Neural progenitor cell (in vitro differentiated cells): ENCODE measurements around the gene MOV10L1. TPM values are rescaled to one million over a fixed set of nuclear protein-coding genes. Genes with fewer than 3 reads are reported as not detected.
"Not testable (repeated sequence)": the region's sequence is repeated elsewhere in the genome, so short reads cannot be mapped to it uniquely, and the experiment has no call there.

Source experiments
- DNase-seq: peaks from one replicate; pipeline ENCODE4 v3.0.0-alpha.2; 2016; ENCODE audit warnings: low spot score
- H2AFZ ChIP-seq: fragments of 200-600 bp; sonication (generic); replicated peaks from 2 replicates; pipeline ENCODE4 v1.6.1; 2016; ENCODE audit warnings: antibody characterized with exemption
- H3F3A ChIP-seq: fragments of 200-600 bp; sonication (generic); 2 replicates; pipeline ENCODE4 v1.6.1; 2016; ENCODE audit warnings: antibody characterized with exemption, low read depth
- H3K27ac ChIP-seq: fragments of 200-600 bp; sonication (generic); 2 replicates; pipeline ENCODE4 v1.5.1; 2016; ENCODE audit warnings: mild to moderate bottlenecking
- H3K27me3 ChIP-seq: fragments of 200-600 bp; sonication (generic); 2 replicates; pipeline ENCODE4 v1.6.1; 2016; ENCODE audit warnings: mild to moderate bottlenecking, moderate library complexity
- H3K36me3 ChIP-seq: fragments of 200-600 bp; sonication (generic); 2 replicates; pipeline ENCODE4 v1.5.1; 2016
- H3K4me1 ChIP-seq: fragments of 200-600 bp; sonication (generic); 2 replicates; pipeline ENCODE4 v1.6.1; 2016; ENCODE audit warnings: mixed run types
- H3K4me2 ChIP-seq: fragments of 200-600 bp; sonication (generic); 2 replicates; pipeline ENCODE4 v1.6.1; 2016
- H3K4me3 ChIP-seq: fragments of 200-600 bp; sonication (generic); 2 replicates; pipeline ENCODE4 v1.5.1; 2016
- H3K79me2 ChIP-seq: fragments of 200-600 bp; sonication (generic); 2 replicates; pipeline ENCODE4 v1.6.1; 2016; ENCODE audit warnings: low read depth
- H3K9ac ChIP-seq: fragments of 200-600 bp; sonication (generic); 2 replicates; pipeline ENCODE4 v1.6.1; 2016
- H3K9me3 ChIP-seq: fragments of 200-600 bp; sonication (generic); 2 replicates; pipeline ENCODE4 v1.5.1; 2016; ENCODE audit warnings: low read depth
- H4K20me1 ChIP-seq: fragments of 200-600 bp; sonication (generic); 2 replicates; pipeline ENCODE4 v1.6.1; 2016; ENCODE audit warnings: low read depth
- H3K27ac Mint-ChIP-seq: 3 replicates; pipeline ENCODE4 v1.8.0; 2021; ENCODE audit warnings: mixed read lengths
- H3K27me3 Mint-ChIP-seq: 2 replicates; pipeline ENCODE4 v1.8.0; 2022; ENCODE audit warnings: low read depth, mild to moderate bottlenecking, inconsistent platforms, moderate library complexity, mixed read lengths; ENCODE audit not compliant: insufficient read depth
- H3K36me3 Mint-ChIP-seq: 3 replicates; pipeline ENCODE4 v1.8.0; 2021; ENCODE audit warnings: mixed read lengths
- H3K4me1 Mint-ChIP-seq: 3 replicates; pipeline ENCODE4 v1.8.0; 2021; ENCODE audit warnings: mixed read lengths
- H3K4me3 Mint-ChIP-seq: 3 replicates; pipeline ENCODE4 v1.8.0; 2021; ENCODE audit warnings: mild to moderate bottlenecking, moderate library complexity, mixed read lengths
- H3K9me3 Mint-ChIP-seq: 3 replicates; pipeline ENCODE4 v1.8.0; 2020; ENCODE audit warnings: mixed read lengths
- CTCF ChIP-seq: fragments of 200-600 bp; sonication (generic); IDR thresholded peaks from 2 replicates; pipeline ENCODE4 v1.5.1; 2017; ENCODE audit warnings: antibody characterized with exemption, mild to moderate bottlenecking
- EZH2 ChIP-seq: fragments of 200-600 bp; sonication (generic); IDR thresholded peaks from 2 replicates; pipeline ENCODE4 v1.6.1; 2017; ENCODE audit warnings: antibody characterized with exemption, mild to moderate bottlenecking, moderate library complexity
- EZH2phosphoT487 ChIP-seq: fragments of 200-600 bp; sonication (generic); IDR thresholded peaks from 2 replicates; pipeline ENCODE4 v1.6.1; 2017; ENCODE audit warnings: antibody characterized with exemption
- total RNA-seq: library from RNA; depleted of rRNA; stranded (reverse); fragments of >200 nt; gene quantifications from 2 replicates; pipeline ENCODE4 v1.2.3, GENCODE V29; 2015; ENCODE audit warnings: low replicate concordance

Gene MOV10L1
- total RNA-seq, 1 donor from 2014 or later: not detected

- H3K9me3 Mint-ChIP-seq: no peaks in the 10 kb centered on the region
- TF ChIP-seq CTCF: no peak
- no peak for TF ChIP-seq EZH2phosphoT487
- TF ChIP-seq EZH2: no peak
- no peak overlapping the region for H3K9ac ChIP-seq
- no peak overlapping the region for H3K4me3 ChIP-seq
- H3K79me2 ChIP-seq: no peaks in the 10 kb centered on the region
- DNase-seq: no peak
- no peak overlapping the region for H3K4me2 ChIP-seq
- H3F3A ChIP-seq: no peaks in the 10 kb centered on the region
- no peak overlapping the region for H3K27ac ChIP-seq
- peaks cover 2% of the 10 kb centered on the region for H3K27me3 Mint-ChIP-seq
- no peaks in the 10 kb centered on the region for H3K4me1 ChIP-seq
- H4K20me1 ChIP-seq: no peaks in the 10 kb centered on the region
- H3K36me3 ChIP-seq: no peaks in the 10 kb centered on the region
- H3K27ac Mint-ChIP-seq: no peak overlapping the region
- H3K36me3 Mint-ChIP-seq: no peaks in the 10 kb centered on the region
- no peaks in the 10 kb centered on the region for H3K9me3 ChIP-seq
- H3K27me3 ChIP-seq: no peaks in the 10 kb centered on the region
- H3K4me3 Mint-ChIP-seq: no peak overlapping the region
- H2AFZ ChIP-seq: no peak overlapping the region
- H3K4me1 Mint-ChIP-seq: peaks cover 7% of the 10 kb centered on the region
Observed at GRCh38 chr22:50136581-50137015, 46.8 kb downstream of the MOV10L1 start.

GRCh38 chr22:50137277-50137676 is 47.5 kb downstream of the MOV10L1 start:
- not testable (repeated sequence) for H3K27me3 ChIP-seq, H4K20me1 ChIP-seq, H3K36me3 ChIP-seq, H3F3A ChIP-seq, H3K36me3 Mint-ChIP-seq, H3K27ac ChIP-seq, H3K4me1 ChIP-seq, H3K9me3 Mint-ChIP-seq, H3K4me2 ChIP-seq, H3K9me3 ChIP-seq, DNase-seq, H3K4me3 Mint-ChIP-seq, H3K27ac Mint-ChIP-seq, H2AFZ ChIP-seq, H3K9ac ChIP-seq, H3K4me3 ChIP-seq, H3K27me3 Mint-ChIP-seq, H3K79me2 ChIP-seq
- H3K4me1 Mint-ChIP-seq: peaks cover 10% of the 10 kb centered on the region

- no peaks in the 10 kb centered on the region for H3K79me2 ChIP-seq
- no peaks in the 10 kb centered on the region for H3K9me3 ChIP-seq
- H3K4me2 ChIP-seq: no peak overlapping the region
- Mint-ChIP-seq H3K9me3 (no peaks in the 10 kb centered on the region), H3K36me3 (no peaks in the 10 kb centered on the region), H3K4me1 (peaks cover 10% of the 10 kb centered on the region), H3K27ac (no peak overlapping the region), H3K4me3 (no peak overlapping the region), H3K27me3 (peaks cover 2% of the 10 kb centered on the region)
- no peak overlapping the region for H3K4me3 ChIP-seq
- no peak overlapping the region for H3K9ac ChIP-seq
- no peaks in the 10 kb centered on the region for H4K20me1 ChIP-seq
- H2AFZ ChIP-seq: no peak overlapping the region
- H3K4me1 ChIP-seq: no peaks in the 10 kb centered on the region
- H3K27ac ChIP-seq: no peak overlapping the region
- TF ChIP-seq EZH2phosphoT487 (no peak), EZH2 (no peak), CTCF (no peak)
- H3F3A ChIP-seq: no peaks in the 10 kb centered on the region
- H3K27me3 ChIP-seq: no peaks in the 10 kb centered on the region
- no peak for DNase-seq
- H3K36me3 ChIP-seq: no peaks in the 10 kb centered on the region
Observed at GRCh38 chr22:50138041-50138440, 48.2 kb downstream of the MOV10L1 start.

- Histone ChIP-seq H4K20me1 (no peaks in the 10 kb centered on the region), H3K4me3 (no peak overlapping the region), H3K36me3 (no peaks in the 10 kb centered on the region), H3K79me2 (no peaks in the 10 kb centered on the region), H3K4me2 (no peak overlapping the region), H3K9ac (no peak overlapping the region), H3K4me1 (no peaks in the 10 kb centered on the region), H2AFZ (no peak overlapping the region), H3K27me3 (no peaks in the 10 kb centered on the region), H3F3A (no peaks in the 10 kb centered on the region), H3K9me3 (no peaks in the 10 kb centered on the region), H3K27ac (no peak overlapping the region)
- H3K4me3 Mint-ChIP-seq: no peak overlapping the region
- H3K36me3 Mint-ChIP-seq: no peaks in the 10 kb centered on the region
- H3K27ac Mint-ChIP-seq: no peak overlapping the region
- TF ChIP-seq CTCF: no peak
- no peak for TF ChIP-seq EZH2phosphoT487
- TF ChIP-seq EZH2: no peak
- DNase-seq: no peak
- H3K4me1 Mint-ChIP-seq: peaks cover 10% of the 10 kb centered on the region
- H3K27me3 Mint-ChIP-seq: peaks cover 3% of the 10 kb centered on the region
- H3K9me3 Mint-ChIP-seq: no peaks in the 10 kb centered on the region
Observed at GRCh38 chr22:50138988-50139387, 49.2 kb downstream of the MOV10L1 start.
